Neural progenitor cell (in vitro differentiated cells): ENCODE measurements around the gene DNAAF5. TPM values are rescaled to one million over a fixed set of nuclear protein-coding genes. Genes with fewer than 3 reads are reported as not detected.

ENCODE experiments used
- DNase-seq: peaks from one replicate; pipeline ENCODE4 v3.0.0-alpha.2; 2016; ENCODE audit warnings: low spot score
- H2AFZ ChIP-seq: fragments of 200-600 bp; sonication (generic); replicated peaks from 2 replicates; pipeline ENCODE4 v1.6.1; 2016; ENCODE audit warnings: antibody characterized with exemption
- H3F3A ChIP-seq: fragments of 200-600 bp; sonication (generic); 2 replicates; pipeline ENCODE4 v1.6.1; 2016; ENCODE audit warnings: antibody characterized with exemption, low read depth
- H3K27ac ChIP-seq: fragments of 200-600 bp; sonication (generic); 2 replicates; pipeline ENCODE4 v1.5.1; 2016; ENCODE audit warnings: mild to moderate bottlenecking
- H3K27me3 ChIP-seq: fragments of 200-600 bp; sonication (generic); 2 replicates; pipeline ENCODE4 v1.6.1; 2016; ENCODE audit warnings: mild to moderate bottlenecking, moderate library complexity
- H3K36me3 ChIP-seq: fragments of 200-600 bp; sonication (generic); 2 replicates; pipeline ENCODE4 v1.5.1; 2016
- H3K4me1 ChIP-seq: fragments of 200-600 bp; sonication (generic); 2 replicates; pipeline ENCODE4 v1.6.1; 2016; ENCODE audit warnings: mixed run types
- H3K4me2 ChIP-seq: fragments of 200-600 bp; sonication (generic); 2 replicates; pipeline ENCODE4 v1.6.1; 2016
- H3K4me3 ChIP-seq: fragments of 200-600 bp; sonication (generic); 2 replicates; pipeline ENCODE4 v1.5.1; 2016
- H3K79me2 ChIP-seq: fragments of 200-600 bp; sonication (generic); 2 replicates; pipeline ENCODE4 v1.6.1; 2016; ENCODE audit warnings: low read depth
- H3K9ac ChIP-seq: fragments of 200-600 bp; sonication (generic); 2 replicates; pipeline ENCODE4 v1.6.1; 2016
- H3K9me3 ChIP-seq: fragments of 200-600 bp; sonication (generic); 2 replicates; pipeline ENCODE4 v1.5.1; 2016; ENCODE audit warnings: low read depth
- H4K20me1 ChIP-seq: fragments of 200-600 bp; sonication (generic); 2 replicates; pipeline ENCODE4 v1.6.1; 2016; ENCODE audit warnings: low read depth
- H3K27ac Mint-ChIP-seq: 3 replicates; pipeline ENCODE4 v1.8.0; 2021; ENCODE audit warnings: mixed read lengths
- H3K27me3 Mint-ChIP-seq: 2 replicates; pipeline ENCODE4 v1.8.0; 2022; ENCODE audit warnings: low read depth, mild to moderate bottlenecking, inconsistent platforms, moderate library complexity, mixed read lengths; ENCODE audit not compliant: insufficient read depth
- H3K36me3 Mint-ChIP-seq: 3 replicates; pipeline ENCODE4 v1.8.0; 2021; ENCODE audit warnings: mixed read lengths
- H3K4me1 Mint-ChIP-seq: 3 replicates; pipeline ENCODE4 v1.8.0; 2021; ENCODE audit warnings: mixed read lengths
- H3K4me3 Mint-ChIP-seq: 3 replicates; pipeline ENCODE4 v1.8.0; 2021; ENCODE audit warnings: mild to moderate bottlenecking, moderate library complexity, mixed read lengths
- H3K9me3 Mint-ChIP-seq: 3 replicates; pipeline ENCODE4 v1.8.0; 2020; ENCODE audit warnings: mixed read lengths
- EZH2 ChIP-seq: fragments of 200-600 bp; sonication (generic); IDR thresholded peaks from 2 replicates; pipeline ENCODE4 v1.6.1; 2017; ENCODE audit warnings: antibody characterized with exemption, mild to moderate bottlenecking, moderate library complexity
- EZH2phosphoT487 ChIP-seq: fragments of 200-600 bp; sonication (generic); IDR thresholded peaks from 2 replicates; pipeline ENCODE4 v1.6.1; 2017; ENCODE audit warnings: antibody characterized with exemption
- total RNA-seq: library from RNA; depleted of rRNA; stranded (reverse); fragments of >200 nt; gene quantifications from 2 replicates; pipeline ENCODE4 v1.2.3, GENCODE V29; 2015; ENCODE audit warnings: low replicate concordance
- TF ChIP-seq, protein P1 (sequence below): fragments of 200-600 bp; sonication (generic); IDR thresholded peaks from 2 replicates; pipeline ENCODE4 v1.5.1; 2017; ENCODE audit warnings: antibody characterized with exemption, mild to moderate bottlenecking

DNAAF5 gene
- total RNA-seq, 1 donor from 2014 or later, result 23.5 TPM

DNA sequence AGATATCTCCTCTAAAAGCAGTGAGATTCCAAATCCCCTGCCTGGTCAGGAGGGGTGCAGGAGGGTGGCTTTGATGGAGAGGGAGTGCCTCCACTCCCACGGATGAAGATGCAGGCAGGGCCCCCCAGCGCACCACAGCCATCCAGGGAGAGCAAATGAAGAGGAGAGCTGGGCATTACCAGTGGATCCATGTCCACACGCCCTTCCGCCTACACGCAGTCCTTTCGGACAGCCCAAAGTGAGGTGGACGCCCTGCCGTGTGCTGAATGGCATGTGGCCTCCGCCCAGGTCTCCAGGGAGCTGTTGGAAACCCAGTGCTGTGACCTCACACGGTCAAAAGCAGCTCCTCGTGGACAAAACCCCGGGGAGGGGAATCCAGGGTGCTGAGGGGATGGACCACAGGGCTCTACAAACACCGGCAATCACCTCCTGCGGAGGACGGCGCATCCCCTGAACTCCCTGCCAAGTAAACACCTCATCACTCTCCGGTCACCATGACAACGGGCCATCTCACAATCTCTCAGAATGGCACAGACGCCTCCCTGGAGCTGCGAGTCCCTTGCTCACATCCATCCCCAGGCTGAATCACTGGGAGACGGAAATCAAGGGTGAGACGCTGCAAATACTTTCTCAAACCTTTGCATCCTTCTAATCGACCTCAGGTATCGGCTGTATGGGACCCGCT, 35.0 kb upstream of the DNAAF5 start:
- Histone ChIP-seq H3K4me2 (no peak overlapping the region), H3F3A (no peaks in the 10 kb centered on the region), H3K36me3 (no peaks in the 10 kb centered on the region), H3K27me3 (no peaks in the 10 kb centered on the region), H2AFZ (no peak overlapping the region), H3K4me1 (no peaks in the 10 kb centered on the region), H4K20me1 (no peaks in the 10 kb centered on the region), H3K79me2 (no peaks in the 10 kb centered on the region), H3K4me3 (no peak overlapping the region), H3K9ac (no peak overlapping the region), H3K9me3 (peaks cover 4% of the 10 kb centered on the region), H3K27ac (no peak overlapping the region)
- no peak for DNase-seq
- peaks cover 7% of the 10 kb centered on the region for H3K27me3 Mint-ChIP-seq
- H3K27ac Mint-ChIP-seq, result no peak overlapping the region
- H3K36me3 Mint-ChIP-seq, result peaks cover 19% of the 10 kb centered on the region
- TF ChIP-seq, protein P1, sequence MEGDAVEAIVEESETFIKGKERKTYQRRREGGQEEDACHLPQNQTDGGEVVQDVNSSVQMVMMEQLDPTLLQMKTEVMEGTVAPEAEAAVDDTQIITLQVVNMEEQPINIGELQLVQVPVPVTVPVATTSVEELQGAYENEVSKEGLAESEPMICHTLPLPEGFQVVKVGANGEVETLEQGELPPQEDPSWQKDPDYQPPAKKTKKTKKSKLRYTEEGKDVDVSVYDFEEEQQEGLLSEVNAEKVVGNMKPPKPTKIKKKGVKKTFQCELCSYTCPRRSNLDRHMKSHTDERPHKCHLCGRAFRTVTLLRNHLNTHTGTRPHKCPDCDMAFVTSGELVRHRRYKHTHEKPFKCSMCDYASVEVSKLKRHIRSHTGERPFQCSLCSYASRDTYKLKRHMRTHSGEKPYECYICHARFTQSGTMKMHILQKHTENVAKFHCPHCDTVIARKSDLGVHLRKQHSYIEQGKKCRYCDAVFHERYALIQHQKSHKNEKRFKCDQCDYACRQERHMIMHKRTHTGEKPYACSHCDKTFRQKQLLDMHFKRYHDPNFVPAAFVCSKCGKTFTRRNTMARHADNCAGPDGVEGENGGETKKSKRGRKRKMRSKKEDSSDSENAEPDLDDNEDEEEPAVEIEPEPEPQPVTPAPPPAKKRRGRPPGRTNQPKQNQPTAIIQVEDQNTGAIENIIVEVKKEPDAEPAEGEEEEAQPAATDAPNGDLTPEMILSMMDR, result no peak
- TF ChIP-seq EZH2 (no peak), EZH2phosphoT487 (no peak)
- no peak overlapping the region for H3K4me3 Mint-ChIP-seq
- H3K4me1 Mint-ChIP-seq, result no peaks in the 10 kb centered on the region
- peaks cover 42% of the 10 kb centered on the region for H3K9me3 Mint-ChIP-seq

DNA sequence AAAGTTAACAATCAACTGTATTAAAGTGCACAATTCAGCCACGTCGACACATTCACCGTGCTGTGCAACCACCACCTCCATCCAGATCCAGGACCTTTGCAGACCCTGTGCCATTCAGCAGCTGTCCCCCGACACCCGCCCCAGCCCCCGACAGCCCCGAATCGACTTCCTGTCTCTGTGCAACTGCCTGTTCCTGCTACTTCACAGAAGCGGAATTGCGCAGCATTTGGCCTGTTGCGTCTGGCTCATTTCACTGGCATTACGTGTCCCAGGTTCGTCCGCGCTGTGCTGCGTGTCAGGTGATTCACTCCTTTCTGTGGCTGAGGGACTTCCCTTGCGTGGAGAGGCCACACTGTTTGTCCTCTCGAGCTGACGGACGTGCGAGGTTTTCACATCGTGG, 33.2 kb upstream of the DNAAF5 start:
- Histone ChIP-seq H3K36me3 (no peaks in the 10 kb centered on the region), H3K4me2 (no peak overlapping the region), H3F3A (no peaks in the 10 kb centered on the region), H3K79me2 (no peaks in the 10 kb centered on the region), H2AFZ (no peak overlapping the region), H3K4me3 (no peak overlapping the region), H3K27me3 (no peaks in the 10 kb centered on the region), H3K9ac (no peak overlapping the region), H3K9me3 (peaks cover 4% of the 10 kb centered on the region), H3K4me1 (no peaks in the 10 kb centered on the region), H4K20me1 (no peaks in the 10 kb centered on the region), H3K27ac (no peak overlapping the region)
- H3K4me1 Mint-ChIP-seq, result no peaks in the 10 kb centered on the region
- TF ChIP-seq EZH2 (no peak), EZH2phosphoT487 (no peak)
- TF ChIP-seq, protein P1, result no peak
- H3K36me3 Mint-ChIP-seq, result peaks cover 14% of the 10 kb centered on the region
- peaks cover 31% of the 10 kb centered on the region for H3K9me3 Mint-ChIP-seq
- no peak for DNase-seq
- H3K27ac Mint-ChIP-seq, result no peak overlapping the region
- peaks cover 7% of the 10 kb centered on the region for H3K27me3 Mint-ChIP-seq
- no peak overlapping the region for H3K4me3 Mint-ChIP-seq

DNA sequence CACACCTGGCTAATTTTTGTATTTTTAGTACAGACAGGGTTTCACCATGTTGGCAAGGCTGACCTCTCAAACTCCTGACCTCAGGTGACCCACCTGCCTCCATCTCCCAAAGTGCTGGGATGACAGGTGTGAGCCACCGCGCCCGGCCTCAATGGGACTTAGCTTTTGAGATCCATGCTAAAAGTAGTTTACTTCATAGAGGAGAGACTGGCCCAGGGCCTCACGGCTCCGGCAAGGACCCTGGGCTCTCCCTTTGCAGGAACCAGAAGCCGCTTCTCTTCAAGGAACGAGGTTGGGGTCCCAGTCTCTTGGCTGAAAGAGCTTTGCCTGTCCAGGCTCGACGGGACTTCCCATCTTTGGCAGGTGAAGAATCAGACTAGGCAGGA, 30.1 kb upstream of the DNAAF5 start:
- no peak overlapping the region for H3K4me3 ChIP-seq
- no peak for DNase-seq
- no peak overlapping the region for H2AFZ ChIP-seq
- no peak overlapping the region for H3K27ac Mint-ChIP-seq
- no peak overlapping the region for H3K27ac ChIP-seq
- no peaks in the 10 kb centered on the region for H4K20me1 ChIP-seq
- H3K4me1 Mint-ChIP-seq, result peaks cover 9% of the 10 kb centered on the region
- H3K36me3 Mint-ChIP-seq, result peaks cover 6% of the 10 kb centered on the region
- H3K4me1 ChIP-seq, result no peaks in the 10 kb centered on the region
- H3K9me3 Mint-ChIP-seq, result peaks cover 12% of the 10 kb centered on the region
- H3K9ac ChIP-seq, result no peak overlapping the region
- H3K79me2 ChIP-seq, result no peaks in the 10 kb centered on the region
- TF ChIP-seq EZH2 (no peak), EZH2phosphoT487 (no peak)
- TF ChIP-seq, protein P1, result no peak
- peaks cover 9% of the 10 kb centered on the region for H3K27me3 Mint-ChIP-seq
- H3F3A ChIP-seq, result no peaks in the 10 kb centered on the region
- no peak overlapping the region for H3K4me3 Mint-ChIP-seq
- H3K36me3 ChIP-seq, result no peaks in the 10 kb centered on the region
- H3K27me3 ChIP-seq, result no peaks in the 10 kb centered on the region
- H3K4me2 ChIP-seq, result no peak overlapping the region
- H3K9me3 ChIP-seq, result no peaks in the 10 kb centered on the region
